ENCODE data around the gene MCRIP2. TPM values are rescaled to one million over a fixed set of nuclear protein-coding genes. Genes with fewer than 3 reads are reported as not detected.

The MCRIP2 gene
- total and polyA plus RNA-seq, 2 experiments from 2014 or later = 64.3 to 67.7 TPM

GRCh38 chr16:693766-694165 lies 52.1 kb downstream of the MCRIP2 start (continued):
- no peak for TF ChIP-seq CTCF (conservative IDR thresholded peaks at IDR 0.05; ENCODE audit: low read depth in 2 of 2)

GRCh38 chr16:694187-694862 lies 52.7 kb downstream of the MCRIP2 start:
- H3K4me2 ChIP-seq = peak overlapping the region; percentile 85
- peaks cover 3% of the 10 kb centered on the region; the same call in 2 of the 3 replicates for H3K4me1 Mint-ChIP-seq
- DNase-seq (ENCODE audit: low spot score) (peak; percentile 68), ATAC-seq (peak; percentile 20)
- H2AFZ ChIP-seq = no peak overlapping the region
- no peak overlapping the region for H3K27ac Mint-ChIP-seq
- no peak for TF ChIP-seq POLR2AphosphoS5 (IDR thresholded peaks at IDR 0.05; ENCODE audit: low read depth)
- peak; percentile 44 for TF ChIP-seq EZH2 (IDR thresholded peaks at IDR 0.05; ENCODE audit: low read depth, unreplicated experiment)
- no peak for TF ChIP-seq EZH2phosphoT487 (IDR thresholded peaks at IDR 0.05; ENCODE audit: unreplicated experiment)
- peaks cover 52% of the 10 kb centered on the region for H3K27me3 Mint-ChIP-seq (ENCODE audit: insufficient read depth, low read depth, poor library complexity)
- peak overlapping the region; percentile 75 for H3K4me3 Mint-ChIP-seq
- no peaks in the 10 kb centered on the region; the same call in 1 of the 3 replicates for H3K9me3 Mint-ChIP-seq
- no peaks in the 10 kb centered on the region for H3K9me2 ChIP-seq (ENCODE audit: insufficient read depth)
- peak overlapping the region; percentile 68 for H3K4me3 ChIP-seq
- no peaks in the 10 kb centered on the region; the same call in 1 of the 2 replicates for H4K20me1 ChIP-seq (replicated peaks; ENCODE audit: insufficient read depth)
- H3K79me2 ChIP-seq (replicated peaks; ENCODE audit: insufficient read depth) = no peaks in the 10 kb centered on the region; the same call in 1 of the 2 replicates
- H3K36me3 Mint-ChIP-seq (ENCODE audit: low read depth) = no peaks in the 10 kb centered on the region
- H3K27ac ChIP-seq (ENCODE audit: low read depth) = no peak overlapping the region
- H3K36me3 ChIP-seq (ENCODE audit: insufficient read depth) = no peaks in the 10 kb centered on the region
- H3K4me1 ChIP-seq (ENCODE audit: insufficient read depth) = no peaks in the 10 kb centered on the region; the same call in 1 of the 2 replicates
- peaks cover 74% of the 10 kb centered on the region for H3K27me3 ChIP-seq (ENCODE audit: insufficient read depth)
- 0 out of 2 replicates have a peak, but pooled peaks cover 3% of the 10 kb centered on the region for H3F3A ChIP-seq (replicated peaks; ENCODE audit: low read depth)

GRCh38 chr16:694863-695354 lies 53.3 kb downstream of the MCRIP2 start:
- H3K9me3 Mint-ChIP-seq = no peaks in the 10 kb centered on the region; the same call in 1 of the 3 replicates
- H3K36me3 Mint-ChIP-seq (ENCODE audit: low read depth) = no peaks in the 10 kb centered on the region
- peaks cover 57% of the 10 kb centered on the region for H3K27me3 Mint-ChIP-seq (ENCODE audit: insufficient read depth, low read depth, poor library complexity)
- H3K4me3 ChIP-seq = peak overlapping the region; percentile 68
- no peak overlapping the region for H2AFZ ChIP-seq
- H3K4me3 Mint-ChIP-seq = peak overlapping the region; percentile 52; the same call in 2 of the 3 replicates
- peak overlapping the region; percentile 85 for H3K4me2 ChIP-seq
- H3K27me3 ChIP-seq (ENCODE audit: insufficient read depth) = peaks cover 80% of the 10 kb centered on the region
- TF ChIP-seq CTCF (conservative IDR thresholded peaks at IDR 0.05; ENCODE audit: low read depth in 2 of 2) = no peak
- no peak for TF ChIP-seq ZNF114 (CRISPR knock-in tag; IDR thresholded peaks at IDR 0.05)
- TF ChIP-seq EZH2phosphoT487 (IDR thresholded peaks at IDR 0.05; ENCODE audit: unreplicated experiment) = no peak
- no peak for TF ChIP-seq EZH2 (IDR thresholded peaks at IDR 0.05; ENCODE audit: low read depth, unreplicated experiment)
- no peak for TF ChIP-seq ZNF331 (CRISPR knock-in tag; IDR thresholded peaks at IDR 0.05; ENCODE audit: low read depth)
- TF ChIP-seq CREB1 (CRISPR knock-in tag; IDR thresholded peaks at IDR 0.05; ENCODE audit: low read depth) = no peak
- no peak for TF ChIP-seq REST (IDR thresholded peaks at IDR 0.05; ENCODE audit: unreplicated experiment)
- TF ChIP-seq POLR2AphosphoS5 (IDR thresholded peaks at IDR 0.05; ENCODE audit: low read depth) = no peak
- TF ChIP-seq STAT1 (IDR thresholded peaks at IDR 0.05; ENCODE audit: unreplicated experiment) = no peak
- TF ChIP-seq ETS1 (IDR thresholded peaks at IDR 0.05) = no peak
- no peak for TF ChIP-seq NANOG (IDR thresholded peaks at IDR 0.05; ENCODE audit: borderline replicate concordance)
- 0 out of 2 replicates have a peak, but pooled peaks cover 3% of the 10 kb centered on the region for H3F3A ChIP-seq (replicated peaks; ENCODE audit: low read depth)
- H3K4me1 Mint-ChIP-seq = peaks cover 3% of the 10 kb centered on the region; the same call in 2 of the 3 replicates
- H3K9me2 ChIP-seq (ENCODE audit: insufficient read depth) = no peaks in the 10 kb centered on the region
- no peak overlapping the region for H3K27ac ChIP-seq (ENCODE audit: low read depth)
- no peak for DNase-seq (ENCODE audit: low spot score)
- no peaks in the 10 kb centered on the region for H3K36me3 ChIP-seq (ENCODE audit: insufficient read depth)
- no peak overlapping the region for H3K27ac Mint-ChIP-seq
- peak; percentile 1; the same call in 2 of the 3 replicates for ATAC-seq
- H4K20me1 ChIP-seq (replicated peaks; ENCODE audit: insufficient read depth) = no peaks in the 10 kb centered on the region; the same call in 1 of the 2 replicates
- H3K79me2 ChIP-seq (replicated peaks; ENCODE audit: insufficient read depth) = no peaks in the 10 kb centered on the region
- no peaks in the 10 kb centered on the region; the same call in 1 of the 2 replicates for H3K4me1 ChIP-seq (ENCODE audit: insufficient read depth)

All from GM23338 (cell line).